ENCODE results near the gene PRKAB1. TPM values are rescaled to one million over a fixed set of nuclear protein-coding genes. Genes with fewer than 3 reads are reported as not detected.

Gene PRKAB1
- total RNA-seq, 3 donors from 2014 or later (not counting 1 experiment from before 2014, with no cell fraction given) = 21.8 to 34.6 (median 23.5) TPM

DNA sequence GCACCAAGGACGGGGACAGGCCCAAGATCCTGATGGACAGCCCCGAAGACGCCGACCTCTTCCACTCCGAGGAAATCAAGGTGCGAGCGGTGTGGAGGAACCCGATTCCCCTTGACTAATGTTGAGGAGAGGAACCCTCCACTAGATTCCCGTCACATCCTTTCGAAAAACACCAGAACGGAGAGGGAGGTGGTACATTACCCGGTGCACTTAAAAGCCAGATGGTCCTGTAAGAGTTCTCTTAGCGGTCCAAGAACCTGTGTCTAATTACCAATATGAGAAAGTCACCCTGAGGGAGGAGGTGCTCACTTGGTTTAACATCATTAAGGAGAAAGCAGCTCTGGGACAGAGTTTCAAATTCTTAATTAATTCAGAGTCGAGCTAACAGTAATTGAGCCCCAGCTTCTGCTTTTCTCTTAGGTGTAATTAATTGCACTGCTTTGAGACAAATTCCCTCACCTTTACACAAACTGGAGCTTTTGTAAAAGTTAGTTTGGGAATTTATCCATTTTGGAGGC lies 450 bp downstream of the PRKAB1 start:
- Mint-ChIP-seq H3K4me3 (peak overlapping the region; percentile 84), H3K27ac (peak overlapping the region; percentile 92), H3K27me3 (ENCODE audit: low read depth in 2 of 2) (no peaks in the 10 kb centered on the region), H3K36me3 (no peaks in the 10 kb centered on the region), H3K4me1 (peaks cover 57 to 69% of the 10 kb centered on the region in 2 donors), H3K9me3 (no peaks in the 10 kb centered on the region)
- no peak for TF ChIP-seq CTCF (IDR thresholded peaks at IDR 0.05)
- 3% methylated on average over 13 of the region's 14 CpGs for WGBS (ENCODE audit: insufficient coverage)
- peaks cover 25% of the 10 kb centered on the region for H3K4me1 ChIP-seq (ENCODE audit: control insufficient read depth, insufficient read depth, low read length)
- peak overlapping the region; percentile 96 for H3K4me3 ChIP-seq (ENCODE audit: low read length)
- no peaks in the 10 kb centered on the region for H3K9me3 ChIP-seq (ENCODE audit: control insufficient read depth, insufficient read depth, low read length)
- ATAC-seq (no peak), DNase-seq (peak in 1 of 2 donors; percentile 53)
- intact Hi-C loops (cut with micrococcal nuclease) = loop anchor here (10.0 kb wide), 2 partner anchors 1264 to 1294 kb away; partner anchors contain the start of genes SUDS3 and TAOK3
- H3K27me3 ChIP-seq (ENCODE audit: control insufficient read depth, insufficient read depth, low read length) = no peaks in the 10 kb centered on the region
- H3K27ac ChIP-seq (ENCODE audit: low read length) = peak overlapping the region; percentile 93
- peaks cover 19% of the 10 kb centered on the region for H3K36me3 ChIP-seq (ENCODE audit: control insufficient read depth, insufficient read depth, low read length)

DNA sequence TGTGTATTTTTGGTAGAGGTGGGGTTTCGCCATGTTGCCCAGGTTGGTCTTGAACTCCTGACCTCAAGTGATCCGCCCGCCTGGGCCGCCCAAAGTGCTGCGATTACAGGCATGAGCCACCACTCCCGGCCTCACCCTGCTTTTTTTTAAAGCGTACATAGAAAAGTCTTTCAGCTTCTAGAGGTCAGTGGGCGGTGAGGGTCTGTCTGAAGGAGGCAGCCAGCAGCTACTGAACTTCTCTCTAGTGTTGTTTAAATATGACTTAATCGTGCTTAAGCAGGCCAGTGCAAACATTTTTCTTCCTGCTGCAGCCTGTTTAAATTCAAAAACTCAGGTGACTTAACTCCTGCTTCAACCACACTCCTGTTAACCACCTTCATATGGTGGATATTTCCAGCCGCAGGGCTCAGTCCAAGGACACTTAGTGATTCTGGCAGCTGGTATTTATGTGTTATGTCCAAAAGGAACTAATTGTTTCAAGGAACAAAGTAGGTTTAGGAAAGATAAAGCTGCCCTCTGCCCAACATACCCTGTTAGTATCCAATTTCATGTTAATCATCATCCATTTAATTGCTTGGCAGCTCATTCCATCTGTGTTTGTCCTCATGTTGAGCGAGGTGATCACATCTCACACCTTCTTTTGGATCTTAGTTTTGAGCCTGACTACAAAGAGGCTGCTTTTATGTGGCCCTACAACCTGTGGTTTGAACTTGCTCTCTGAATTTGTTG lies 2.0 kb downstream of the PRKAB1 start:
- Mint-ChIP-seq H3K4me1 (peaks cover 65 to 71% of the 10 kb centered on the region in 2 donors), H3K27me3 (ENCODE audit: low read depth in 2 of 2) (no peaks in the 10 kb centered on the region), H3K4me3 (peak overlapping the region; percentile 74), H3K27ac (peak overlapping the region; percentile 73 to 76), H3K9me3 (no peaks in the 10 kb centered on the region), H3K36me3 (no peaks in the 10 kb centered on the region)
- ATAC-seq (no peak), DNase-seq (no peak)
- TF ChIP-seq CTCF (IDR thresholded peaks at IDR 0.05) = no peak
- Histone ChIP-seq H3K4me1 (ENCODE audit: control insufficient read depth, insufficient read depth, low read length) (peaks cover 30% of the 10 kb centered on the region), H3K27ac (ENCODE audit: low read length) (no peak overlapping the region), H3K4me3 (ENCODE audit: low read length) (no peak overlapping the region), H3K9me3 (ENCODE audit: control insufficient read depth, insufficient read depth, low read length) (no peaks in the 10 kb centered on the region), H3K36me3 (ENCODE audit: control insufficient read depth, insufficient read depth, low read length) (peaks cover 33% of the 10 kb centered on the region), H3K27me3 (ENCODE audit: control insufficient read depth, insufficient read depth, low read length) (no peaks in the 10 kb centered on the region)
- 83% methylated on average over 10 of the region's 11 CpGs for WGBS (ENCODE audit: insufficient coverage)
- intact Hi-C loops (cut with micrococcal nuclease) = loop anchor here (10.0 kb wide), 2 partner anchors 1265 to 1295 kb away; partner anchors contain the start of genes SUDS3 and TAOK3

DNA sequence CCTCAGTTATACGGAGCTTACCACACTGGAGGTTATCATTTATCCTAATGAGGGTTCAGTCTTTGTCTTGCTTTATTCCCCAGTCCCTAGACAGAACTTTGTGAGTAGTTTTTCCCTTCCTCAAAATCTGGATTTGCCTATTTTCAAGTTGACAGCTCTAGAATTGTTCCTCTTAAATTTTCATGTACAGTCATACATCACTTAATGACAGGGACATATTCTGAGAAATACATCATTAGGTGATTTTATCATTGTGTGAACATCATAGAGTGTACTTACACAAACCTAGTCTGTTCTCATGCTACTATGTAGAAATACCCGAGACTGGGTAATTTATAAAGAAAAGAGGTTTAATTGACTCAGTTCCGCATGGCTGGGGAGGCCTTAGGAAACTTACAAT lies 3.1 kb downstream of the PRKAB1 start:
- ATAC-seq (no peak), DNase-seq (no peak)
- TF ChIP-seq CTCF (IDR thresholded peaks at IDR 0.05) = no peak
- Histone ChIP-seq H3K4me1 (ENCODE audit: control insufficient read depth, insufficient read depth, low read length) (peaks cover 27% of the 10 kb centered on the region), H3K4me3 (ENCODE audit: low read length) (no peak overlapping the region), H3K9me3 (ENCODE audit: control insufficient read depth, insufficient read depth, low read length) (no peaks in the 10 kb centered on the region), H3K36me3 (ENCODE audit: control insufficient read depth, insufficient read depth, low read length) (peaks cover 43% of the 10 kb centered on the region), H3K27ac (ENCODE audit: low read length) (no peak overlapping the region), H3K27me3 (ENCODE audit: control insufficient read depth, insufficient read depth, low read length) (no peaks in the 10 kb centered on the region)
- 85% methylated on average over 2 of the region's 3 CpGs for WGBS (ENCODE audit: insufficient coverage)
- Mint-ChIP-seq H3K36me3 (no peaks in the 10 kb centered on the region), H3K27ac (peak overlapping the region; percentile 73 to 76), H3K4me1 (peaks cover 60 to 67% of the 10 kb centered on the region in 2 donors), H3K27me3 (ENCODE audit: low read depth in 2 of 2) (no peaks in the 10 kb centered on the region), H3K9me3 (no peaks in the 10 kb centered on the region), H3K4me3 (no peak overlapping the region)
- intact Hi-C loops (cut with micrococcal nuclease) = no loop called here
